B cell (primary cell): Measurements from ENCODE around the gene TSTD2.

Experiments
- EZH2 ChIP-seq: IDR thresholded peaks from 2 replicates; pipeline ENCODE4 v1.6.1; 2012; ENCODE audit warnings: borderline replicate concordance, low read depth, mild to moderate bottlenecking, moderate library complexity, low read length; ENCODE audit not compliant: insufficient read depth, poor library complexity, severe bottlenecking
- TF ChIP-seq, protein P1 (sequence below): fragments of 200-600 bp; IDR thresholded peaks from one replicate; pipeline ENCODE4 v1.8.0; 2022; ENCODE audit warnings: antibody characterized with exemption, mild to moderate bottlenecking

- TF ChIP-seq, protein P1, sequence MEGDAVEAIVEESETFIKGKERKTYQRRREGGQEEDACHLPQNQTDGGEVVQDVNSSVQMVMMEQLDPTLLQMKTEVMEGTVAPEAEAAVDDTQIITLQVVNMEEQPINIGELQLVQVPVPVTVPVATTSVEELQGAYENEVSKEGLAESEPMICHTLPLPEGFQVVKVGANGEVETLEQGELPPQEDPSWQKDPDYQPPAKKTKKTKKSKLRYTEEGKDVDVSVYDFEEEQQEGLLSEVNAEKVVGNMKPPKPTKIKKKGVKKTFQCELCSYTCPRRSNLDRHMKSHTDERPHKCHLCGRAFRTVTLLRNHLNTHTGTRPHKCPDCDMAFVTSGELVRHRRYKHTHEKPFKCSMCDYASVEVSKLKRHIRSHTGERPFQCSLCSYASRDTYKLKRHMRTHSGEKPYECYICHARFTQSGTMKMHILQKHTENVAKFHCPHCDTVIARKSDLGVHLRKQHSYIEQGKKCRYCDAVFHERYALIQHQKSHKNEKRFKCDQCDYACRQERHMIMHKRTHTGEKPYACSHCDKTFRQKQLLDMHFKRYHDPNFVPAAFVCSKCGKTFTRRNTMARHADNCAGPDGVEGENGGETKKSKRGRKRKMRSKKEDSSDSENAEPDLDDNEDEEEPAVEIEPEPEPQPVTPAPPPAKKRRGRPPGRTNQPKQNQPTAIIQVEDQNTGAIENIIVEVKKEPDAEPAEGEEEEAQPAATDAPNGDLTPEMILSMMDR: no peak
- TF ChIP-seq EZH2: no peak
Observed at GRCh38 chr9:97573482-97574073, 59.6 kb downstream of the TSTD2 start.
